Kidney (tissue), 14 donors: ENCODE measurements around the gene NISCH. TPM values are rescaled to one million over a fixed set of nuclear protein-coding genes. Genes with fewer than 3 reads are reported as not detected.

Experiments
- DNase-seq, 5 donors: peaks; one replicate each; pipeline ENCODE4 v3.0.0-alpha.2; 2013 to 2020
- FAIRE-seq: peaks from 2 replicates; lab custom pipeline; 2012; peaks lifted over from hg19 to GRCh38; lab: Jason Lieb, UNC
- H3K27ac ChIP-seq, 2 donors: one replicate each; pipeline ENCODE4 v1.7.0; 2013; ENCODE audit warnings: low read depth in 2 of 2, low read length in 2 of 2, inconsistent platforms in 1 of 2
- H3K27me3 ChIP-seq: one replicate; pipeline ENCODE4 v1.7.1; 2013; ENCODE audit warnings: low read length, inconsistent platforms; ENCODE audit not compliant: control insufficient read depth, insufficient read depth
- H3K36me3 ChIP-seq, 3 donors: one replicate each; pipeline versions ENCODE4 v1.7.0 to v1.7.1; 2013; ENCODE audit warnings: low read length in 3 of 3, control low read depth in 1 of 3, inconsistent platforms in 1 of 3; ENCODE audit not compliant: insufficient read depth in 3 of 3, control insufficient read depth in 2 of 3
- H3K4me1 ChIP-seq, 3 donors: one replicate each; pipeline versions ENCODE4 v1.7.0 to v1.7.1; 2013; ENCODE audit warnings: low read length in 3 of 3, inconsistent platforms in 1 of 3, low read depth in 1 of 3; ENCODE audit not compliant: control insufficient read depth in 2 of 3, insufficient read depth in 2 of 3
- H3K4me3 ChIP-seq, 3 donors: one replicate each; pipeline versions ENCODE4 v1.7.0 to v1.8.1; 2013; ENCODE audit warnings: low read length in 3 of 3, control low read depth in 1 of 3, inconsistent platforms in 1 of 3
- H3K9ac ChIP-seq, 3 donors: one replicate each; pipeline versions ENCODE4 v1.7.0 to v1.7.1; 2013; ENCODE audit warnings: low read length in 3 of 3, control low read depth in 1 of 3, inconsistent platforms in 1 of 3
- H3K9me3 ChIP-seq, 3 donors: one replicate each; pipeline versions ENCODE4 v1.7.0 to v1.7.1; 2013; ENCODE audit warnings: low read length in 3 of 3, control low read depth in 1 of 3, inconsistent platforms in 1 of 3; ENCODE audit not compliant: control insufficient read depth in 2 of 3, insufficient read depth in 1 of 3
- intact Hi-C: fragments of 100-400 bp; cut with DNase I; formaldehyde crosslinking; loops from one replicate; pipeline ENCODE4 v1.11.1; 2022
- polyA plus RNA-seq: library from polyadenylated mRNA; stranded (reverse); fragments of 350-450 nt; fragmentation: Illumina TruSeq; extraction: RNeasy Lipid Tissue Mini Kit (QIAGEN cat#74804); gene quantifications from one replicate; pipeline ENCODE4 v1.2.3, GENCODE V29; 2014; ENCODE audit warnings: low read depth, low replicate concordance; ENCODE audit not compliant: insufficient read depth
- total RNA-seq: library from RNA; stranded (reverse); fragmentation: NEBNext Ultra II Directional; extraction: Animal tissue kit (Norgen Biotek cat#: 25700); gene quantifications from one replicate; pipeline ENCODE4 v1.2.1, GENCODE V29; 2021
- TF ChIP-seq, protein P1 (sequence below): IDR thresholded peaks from 3 replicates; pipeline ENCODE4 v1.5.1; 2012; ENCODE audit warnings: mild to moderate bottlenecking, moderate library complexity, borderline replicate concordance; ENCODE audit not compliant: insufficient read depth; ENCODE audit errors: extremely low read depth
- donor health status: control.
- donor health status: control.
- donor health status: control.
- donor health status: control.
- donor health status: control.
- donor health status: DM: yes; HTN: yes; CAD: no.
- donor health status: Normal renal cell carcinoma (clear cell type).

Gene NISCH
- total and polyA plus RNA-seq, 2 donors from 2014 or later, result 36.1 to 98.7 TPM

DNA sequence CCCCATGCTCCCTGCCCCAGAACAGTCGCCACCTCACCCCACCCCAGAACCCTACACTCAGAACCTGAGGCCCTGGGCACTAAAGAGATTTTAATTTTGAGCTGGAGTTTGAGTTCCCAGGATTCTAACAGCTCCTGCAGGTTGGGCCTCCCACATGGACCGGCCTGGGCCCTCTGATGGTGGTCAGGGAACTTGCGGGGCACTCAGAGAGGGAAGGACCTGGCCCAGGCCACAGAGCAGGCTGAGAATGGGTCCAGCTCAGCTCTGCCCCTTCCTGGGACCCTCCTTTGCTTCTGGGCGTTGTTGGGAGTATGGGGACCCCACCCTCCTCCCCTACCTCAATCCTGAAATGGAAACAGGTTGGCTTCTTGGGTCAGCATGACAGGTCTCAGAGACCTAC, 9.4 kb upstream of the NISCH start:
- no peaks in the 10 kb centered on the region for H3K27me3 ChIP-seq
- no peak overlapping the region for H3K4me3 ChIP-seq
- H3K36me3 ChIP-seq, result no peaks in the 10 kb centered on the region
- DNase-seq, result no peak
- TF ChIP-seq, protein P1, sequence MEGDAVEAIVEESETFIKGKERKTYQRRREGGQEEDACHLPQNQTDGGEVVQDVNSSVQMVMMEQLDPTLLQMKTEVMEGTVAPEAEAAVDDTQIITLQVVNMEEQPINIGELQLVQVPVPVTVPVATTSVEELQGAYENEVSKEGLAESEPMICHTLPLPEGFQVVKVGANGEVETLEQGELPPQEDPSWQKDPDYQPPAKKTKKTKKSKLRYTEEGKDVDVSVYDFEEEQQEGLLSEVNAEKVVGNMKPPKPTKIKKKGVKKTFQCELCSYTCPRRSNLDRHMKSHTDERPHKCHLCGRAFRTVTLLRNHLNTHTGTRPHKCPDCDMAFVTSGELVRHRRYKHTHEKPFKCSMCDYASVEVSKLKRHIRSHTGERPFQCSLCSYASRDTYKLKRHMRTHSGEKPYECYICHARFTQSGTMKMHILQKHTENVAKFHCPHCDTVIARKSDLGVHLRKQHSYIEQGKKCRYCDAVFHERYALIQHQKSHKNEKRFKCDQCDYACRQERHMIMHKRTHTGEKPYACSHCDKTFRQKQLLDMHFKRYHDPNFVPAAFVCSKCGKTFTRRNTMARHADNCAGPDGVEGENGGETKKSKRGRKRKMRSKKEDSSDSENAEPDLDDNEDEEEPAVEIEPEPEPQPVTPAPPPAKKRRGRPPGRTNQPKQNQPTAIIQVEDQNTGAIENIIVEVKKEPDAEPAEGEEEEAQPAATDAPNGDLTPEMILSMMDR, result no peak
- H3K9ac ChIP-seq, result no peak overlapping the region
- H3K27ac ChIP-seq, result no peak overlapping the region
- FAIRE-seq, result no peak
- H3K9me3 ChIP-seq, result no peaks in the 10 kb centered on the region
- H3K4me1 ChIP-seq, result peaks cover 0 to 21% (median 5%) of the 10 kb centered on the region in 3 donors
- intact Hi-C loops, result no loop called here

DNA sequence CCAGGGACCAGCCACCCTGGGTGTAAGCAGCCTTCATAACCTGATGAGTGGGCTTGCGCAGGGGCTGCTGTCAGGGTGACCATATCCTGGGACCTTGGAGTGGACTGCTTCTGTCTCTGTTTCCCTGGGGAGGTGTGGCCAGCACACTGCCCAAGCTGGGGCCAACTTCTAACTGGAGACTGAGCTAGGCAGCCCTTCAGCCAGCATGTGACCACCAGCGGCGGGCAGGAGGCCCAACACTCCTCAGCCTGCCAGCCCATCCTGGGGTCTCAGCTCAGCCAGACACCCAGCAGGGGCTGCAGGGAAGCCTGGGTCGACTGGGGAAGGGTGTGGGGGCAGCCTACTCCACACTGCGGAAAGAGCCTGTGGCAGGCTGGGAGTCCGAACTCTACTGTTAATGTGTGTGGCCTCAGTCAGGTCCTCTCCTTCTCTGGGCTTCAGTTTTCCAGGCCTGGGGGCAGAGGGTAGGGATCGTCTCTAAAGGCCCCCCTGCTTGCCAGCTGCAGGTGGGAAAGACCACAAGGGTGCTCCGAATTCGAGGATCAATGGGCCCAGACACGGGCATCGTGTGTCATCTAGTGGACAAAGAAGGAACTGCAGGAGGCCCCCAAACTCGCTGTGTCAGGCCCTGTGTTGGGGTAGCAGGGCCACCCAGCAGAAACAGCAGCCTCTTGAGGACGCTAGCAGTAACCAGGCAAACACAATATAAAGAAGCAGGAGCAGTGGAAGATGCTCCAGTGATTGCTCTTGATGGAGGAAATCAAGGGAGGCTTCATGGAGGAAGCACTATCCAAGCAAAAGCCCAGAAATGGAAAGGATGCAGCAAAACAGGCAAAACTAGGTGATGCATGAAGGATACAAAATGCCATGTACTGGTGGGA, 8.5 kb upstream of the NISCH start:
- H3K4me3 ChIP-seq, result no peak overlapping the region
- FAIRE-seq, result no peak
- H3K9me3 ChIP-seq, result no peaks in the 10 kb centered on the region
- intact Hi-C loops, result no loop called here
- peaks cover 0 to 21% (median 5%) of the 10 kb centered on the region in 3 donors for H3K4me1 ChIP-seq
- DNase-seq, result peak in 3 of 5 donors; percentile 60 to 74 (median 65)
- H3K9ac ChIP-seq, result no peak overlapping the region
- no peaks in the 10 kb centered on the region for H3K36me3 ChIP-seq
- H3K27me3 ChIP-seq, result no peaks in the 10 kb centered on the region
- TF ChIP-seq, protein P1, result peak; percentile 98
- no peak overlapping the region for H3K27ac ChIP-seq

DNA sequence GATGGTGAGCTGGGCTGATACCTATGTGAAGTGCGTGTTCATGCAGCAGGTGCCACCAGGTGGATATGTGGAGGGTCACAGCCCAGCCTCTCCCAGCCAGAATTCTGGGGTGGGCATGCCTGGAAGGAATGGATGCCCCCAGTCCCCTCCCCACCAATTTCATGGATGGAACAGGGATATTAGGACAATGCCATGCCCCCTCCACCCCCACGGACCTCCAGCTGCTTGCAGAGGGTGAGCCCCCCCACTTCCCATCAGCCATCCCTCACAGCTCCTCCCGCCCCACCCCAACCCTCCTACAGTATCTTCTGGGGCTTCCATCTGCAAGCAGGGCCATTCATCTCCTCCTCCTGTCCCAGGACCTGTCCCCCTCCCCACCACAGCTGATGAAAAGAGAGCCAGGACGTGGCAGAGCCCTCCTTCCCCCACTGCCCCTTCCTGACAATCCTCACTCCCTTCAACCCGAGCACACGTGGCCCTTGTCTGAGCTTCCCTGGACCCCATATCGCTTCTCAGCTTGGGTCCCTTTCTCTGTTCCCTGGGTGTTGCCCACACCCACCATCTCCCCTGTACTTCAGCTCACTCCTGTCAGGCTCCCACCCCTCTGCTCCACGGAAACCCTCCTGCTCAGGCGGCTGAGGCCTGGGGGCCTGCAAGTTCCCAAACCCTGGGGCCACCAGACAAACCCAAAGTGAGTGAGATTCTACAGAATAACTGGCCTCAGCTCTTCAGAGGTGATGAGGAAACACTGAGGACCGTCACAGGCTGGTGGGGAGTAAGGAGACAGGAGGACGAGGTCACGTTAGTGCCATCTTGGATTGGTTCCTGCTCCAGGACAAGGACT, 7.7 kb upstream of the NISCH start:
- no peaks in the 10 kb centered on the region for H3K36me3 ChIP-seq
- FAIRE-seq, result no peak
- H3K9ac ChIP-seq, result no peak overlapping the region
- H3K4me1 ChIP-seq, result peaks cover 0 to 25% (median 5%) of the 10 kb centered on the region in 3 donors
- intact Hi-C loops, result no loop called here
- H3K9me3 ChIP-seq, result no peaks in the 10 kb centered on the region
- peak in 1 of 5 donors; percentile 41 for DNase-seq
- H3K4me3 ChIP-seq, result no peak overlapping the region
- no peak overlapping the region for H3K27ac ChIP-seq
- no peaks in the 10 kb centered on the region for H3K27me3 ChIP-seq
- TF ChIP-seq, protein P1, result no peak
